MM.1S (cell line): Measurements from ENCODE around the gene PRRX2.

Experiments used
- DNase-seq: peaks from one replicate; pipeline ENCODE4 v3.0.0-alpha.2; 2015
- H2AFZ ChIP-seq: fragments of 300-600 bp; sonication (generic); 2 replicates; pipeline ENCODE4 v1.6.0; 2016; ENCODE audit warnings: antibody characterized with exemption, low read length
- H3F3A ChIP-seq: fragments of 300-600 bp; sonication (generic); 2 replicates; pipeline ENCODE4 v1.6.1; 2016; ENCODE audit warnings: mild to moderate bottlenecking, antibody characterized with exemption, low read length, moderate library complexity, mixed read lengths; ENCODE audit not compliant: insufficient read depth
- H3K27ac ChIP-seq: fragments of 300-600 bp; sonication (generic); 2 replicates; pipeline ENCODE4 v1.5.1; 2016; ENCODE audit warnings: mild to moderate bottlenecking, low read length
- H3K27me3 ChIP-seq: fragments of 300-600 bp; sonication (generic); replicated peaks from 2 replicates; pipeline ENCODE4 v1.6.0; 2016; ENCODE audit warnings: low read length; ENCODE audit not compliant: insufficient read depth
- H3K36me3 ChIP-seq: fragments of 300-600 bp; sonication (generic); replicated peaks from 2 replicates; pipeline ENCODE4 v1.6.1; 2016; ENCODE audit warnings: mild to moderate bottlenecking, low read length, mixed read lengths; ENCODE audit not compliant: insufficient read depth
- H3K4me1 ChIP-seq: fragments of 300-600 bp; sonication (generic); 2 replicates; pipeline ENCODE4 v1.6.1; 2016; ENCODE audit warnings: low read length, mixed read lengths
- H3K4me2 ChIP-seq: fragments of 300-600 bp; sonication (generic); 2 replicates; pipeline ENCODE4 v1.6.0; 2016; ENCODE audit warnings: low read depth, low read length
- H3K4me3 ChIP-seq: fragments of 300-600 bp; sonication (generic); 2 replicates; pipeline ENCODE4 v1.5.1; 2016; ENCODE audit warnings: low read length, mixed read lengths
- H3K79me2 ChIP-seq: fragments of 300-600 bp; sonication (generic); 2 replicates; pipeline ENCODE4 v1.6.1; 2016; ENCODE audit warnings: mixed run types, low read length, mixed read lengths
- H3K9ac ChIP-seq: fragments of 300-600 bp; sonication (generic); 2 replicates; pipeline ENCODE4 v1.6.1; 2016; ENCODE audit warnings: low read length, mixed read lengths
- H3K9me2 ChIP-seq: fragments of 300-600 bp; sonication (generic); replicated peaks from 2 replicates; pipeline ENCODE4 v1.6.1; 2016; ENCODE audit warnings: mild to moderate bottlenecking, low read length, mixed read lengths; ENCODE audit not compliant: insufficient read depth
- H3K9me3 ChIP-seq: fragments of 300-600 bp; sonication (generic); replicated peaks from 2 replicates; pipeline ENCODE4 v1.6.1; 2016; ENCODE audit warnings: mild to moderate bottlenecking, low read length, mixed read lengths; ENCODE audit not compliant: insufficient read depth
- H4K20me1 ChIP-seq: fragments of 300-600 bp; sonication (generic); 2 replicates; pipeline ENCODE4 v1.6.1; 2016; ENCODE audit warnings: mild to moderate bottlenecking, low read length, moderate library complexity, mixed read lengths; ENCODE audit not compliant: insufficient read depth
- EZH2 ChIP-seq: fragments of 300-600 bp; sonication (generic); optimal IDR thresholded peaks from 2 replicates; pipeline ENCODE3; 2017; ENCODE audit warnings: low read depth, mild to moderate bottlenecking, antibody characterized with exemption, low read length, mixed read lengths
- EZH2phosphoT487 ChIP-seq: fragments of 300-600 bp; sonication (generic); IDR thresholded peaks from 2 replicates; pipeline ENCODE4 v1.6.1; 2018; ENCODE audit warnings: antibody characterized with exemption, low read length
- TF ChIP-seq, protein P1 (sequence below): fragments of 300-600 bp; sonication (generic); IDR thresholded peaks from 2 replicates; pipeline ENCODE4 v1.5.1; 2016; ENCODE audit warnings: antibody characterized with exemption, low read length, mixed read lengths

PRRX2 gene

DNA sequence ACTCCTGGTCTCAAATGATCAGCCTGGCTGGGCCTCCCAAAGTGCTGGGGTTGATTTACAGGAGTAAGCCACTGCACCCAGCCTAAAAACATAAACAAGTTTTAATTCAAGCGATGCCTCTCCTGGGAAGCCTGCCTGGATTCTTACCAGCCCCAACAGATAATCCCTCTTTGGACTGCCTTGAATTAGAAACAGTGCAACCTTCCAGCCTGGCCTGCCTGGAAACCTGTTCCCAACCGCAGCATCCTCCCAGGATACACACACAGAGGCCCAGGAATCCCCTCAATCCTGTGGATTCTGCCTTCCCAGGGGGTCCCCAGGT is 68.1 kb downstream of the PRRX2 start:
- Histone ChIP-seq H3K4me2 (no peak overlapping the region), H3K27ac (no peak overlapping the region), H3K36me3 (no peaks in the 10 kb centered on the region), H3K4me1 (no peaks in the 10 kb centered on the region), H3F3A (no peaks in the 10 kb centered on the region), H3K79me2 (no peaks in the 10 kb centered on the region), H4K20me1 (no peaks in the 10 kb centered on the region), H2AFZ (no peak overlapping the region), H3K27me3 (peaks cover 82% of the 10 kb centered on the region), H3K4me3 (no peak overlapping the region), H3K9ac (no peak overlapping the region), H3K9me3 (no peaks in the 10 kb centered on the region), H3K9me2 (no peaks in the 10 kb centered on the region)
- TF ChIP-seq EZH2phosphoT487 (no peak), EZH2 (no peak)
- TF ChIP-seq, protein P1, sequence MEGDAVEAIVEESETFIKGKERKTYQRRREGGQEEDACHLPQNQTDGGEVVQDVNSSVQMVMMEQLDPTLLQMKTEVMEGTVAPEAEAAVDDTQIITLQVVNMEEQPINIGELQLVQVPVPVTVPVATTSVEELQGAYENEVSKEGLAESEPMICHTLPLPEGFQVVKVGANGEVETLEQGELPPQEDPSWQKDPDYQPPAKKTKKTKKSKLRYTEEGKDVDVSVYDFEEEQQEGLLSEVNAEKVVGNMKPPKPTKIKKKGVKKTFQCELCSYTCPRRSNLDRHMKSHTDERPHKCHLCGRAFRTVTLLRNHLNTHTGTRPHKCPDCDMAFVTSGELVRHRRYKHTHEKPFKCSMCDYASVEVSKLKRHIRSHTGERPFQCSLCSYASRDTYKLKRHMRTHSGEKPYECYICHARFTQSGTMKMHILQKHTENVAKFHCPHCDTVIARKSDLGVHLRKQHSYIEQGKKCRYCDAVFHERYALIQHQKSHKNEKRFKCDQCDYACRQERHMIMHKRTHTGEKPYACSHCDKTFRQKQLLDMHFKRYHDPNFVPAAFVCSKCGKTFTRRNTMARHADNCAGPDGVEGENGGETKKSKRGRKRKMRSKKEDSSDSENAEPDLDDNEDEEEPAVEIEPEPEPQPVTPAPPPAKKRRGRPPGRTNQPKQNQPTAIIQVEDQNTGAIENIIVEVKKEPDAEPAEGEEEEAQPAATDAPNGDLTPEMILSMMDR = no peak
- DNase-seq = no peak

DNA sequence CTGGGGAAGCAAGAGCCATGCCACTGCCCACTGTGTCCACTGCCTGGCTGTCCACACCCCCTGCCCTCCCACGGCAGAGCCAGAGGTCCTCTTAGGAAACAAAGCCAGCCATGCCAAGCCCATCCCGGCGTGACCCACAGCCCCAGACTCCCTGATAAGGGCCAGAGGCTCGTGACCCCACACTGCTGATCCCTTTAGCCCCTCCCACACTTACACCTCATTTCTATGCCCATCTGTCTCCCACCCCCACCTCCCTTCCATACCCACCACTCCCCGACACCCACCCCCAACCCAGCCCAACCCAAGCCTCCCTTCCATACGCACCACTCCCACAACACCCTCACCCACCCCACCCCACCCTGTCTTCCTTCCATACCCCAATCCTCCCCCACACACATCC is 70.1 kb downstream of the PRRX2 start:
- Histone ChIP-seq H3K9me3 (no peaks in the 10 kb centered on the region), H3K4me2 (no peak overlapping the region), H3K27ac (no peak overlapping the region), H2AFZ (no peak overlapping the region), H3F3A (no peaks in the 10 kb centered on the region), H4K20me1 (no peaks in the 10 kb centered on the region), H3K4me1 (no peaks in the 10 kb centered on the region), H3K9ac (no peak overlapping the region), H3K27me3 (peaks cover 88% of the 10 kb centered on the region), H3K79me2 (no peaks in the 10 kb centered on the region), H3K4me3 (no peak overlapping the region), H3K36me3 (no peaks in the 10 kb centered on the region), H3K9me2 (no peaks in the 10 kb centered on the region)
- no peak for DNase-seq
- TF ChIP-seq EZH2phosphoT487 = no peak
- TF ChIP-seq EZH2 = no peak
- TF ChIP-seq, protein P1 = no peak

DNA sequence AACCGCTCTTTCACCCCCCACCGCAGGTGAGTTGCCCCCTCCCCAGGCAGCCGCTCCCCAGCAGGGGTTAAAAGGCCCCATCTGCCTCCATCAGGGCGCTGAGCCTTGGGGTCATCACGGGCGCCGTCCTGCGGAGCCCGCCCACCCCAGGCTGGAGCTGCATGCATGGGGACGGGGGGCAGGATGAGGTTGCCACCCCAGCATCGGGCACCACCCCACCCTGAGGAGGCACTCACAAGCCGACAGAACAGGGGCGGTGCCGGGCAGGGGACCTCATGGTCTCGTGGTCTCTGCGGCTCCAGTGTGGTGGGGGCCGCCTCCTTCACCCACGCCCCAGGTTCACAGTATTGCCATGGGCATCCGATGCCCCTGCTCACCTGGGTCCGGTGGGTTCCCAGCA is 70.9 kb downstream of the PRRX2 start:
- H2AFZ ChIP-seq = no peak overlapping the region
- no peaks in the 10 kb centered on the region for H3K36me3 ChIP-seq
- no peaks in the 10 kb centered on the region for H3K79me2 ChIP-seq
- no peaks in the 10 kb centered on the region for H3F3A ChIP-seq
- H4K20me1 ChIP-seq = no peaks in the 10 kb centered on the region
- TF ChIP-seq, protein P1 = no peak
- TF ChIP-seq EZH2 = no peak
- no peak for TF ChIP-seq EZH2phosphoT487
- H3K9ac ChIP-seq = no peak overlapping the region
- H3K9me3 ChIP-seq = no peaks in the 10 kb centered on the region
- no peak overlapping the region for H3K4me3 ChIP-seq
- H3K27me3 ChIP-seq = peaks cover 88% of the 10 kb centered on the region
- no peak overlapping the region for H3K27ac ChIP-seq
- no peak for DNase-seq
- H3K4me1 ChIP-seq = no peaks in the 10 kb centered on the region
- H3K9me2 ChIP-seq = no peaks in the 10 kb centered on the region
- no peak overlapping the region for H3K4me2 ChIP-seq
